CMK (cell line): ENCODE data around the gene SSNA1.

Experiments
- DNase-seq: peaks from one replicate; pipeline ENCODE4 v3.0.0-alpha.2; 2010; ENCODE audit warnings: low read depth

SSNA1 gene

GRCh38 chr9:137201205-137201868 is 12.9 kb downstream of the SSNA1 start:
- DNase-seq: no peak

- no peak for DNase-seq
Measured at GRCh38 chr9:137202966-137203365, 14.5 kb downstream of the SSNA1 start.

- DNase-seq: no peak
Measured at GRCh38 chr9:137204731-137205125, 16.3 kb downstream of the SSNA1 start.

GRCh38 chr9:137205126-137206069 is 16.9 kb downstream of the SSNA1 start, which contains the start of the genes NDOR1 and TMEM203:
Gene NDOR1 (plus strand): TSS chr9:137205700. CDS start chr9:137205778, 78 bp downstream.
Gene TMEM203 (minus strand): TSS chr9:137205648. CDS start chr9:137205414, 234 bp downstream.
- peak; percentile 66 for DNase-seq

GRCh38 chr9:137206602-137207001 is 18.1 kb downstream of the SSNA1 start:
- no peak for DNase-seq

- DNase-seq: no peak
Measured at GRCh38 chr9:137211532-137211931, 23.1 kb downstream of the SSNA1 start.

- DNase-seq: no peak
Measured at GRCh38 chr9:137212520-137212919, 24.0 kb downstream of the SSNA1 start.

- DNase-seq: no peak
Measured at GRCh38 chr9:137213160-137214060, 24.9 kb downstream of the SSNA1 start.

GRCh38 chr9:137214620-137215019 is 26.1 kb downstream of the SSNA1 start:
- no peak for DNase-seq

GRCh38 chr9:137215196-137215986 is 26.9 kb downstream of the SSNA1 start:
- no peak for DNase-seq

GRCh38 chr9:137216188-137216965 is 27.9 kb downstream of the SSNA1 start:
- no peak for DNase-seq

GRCh38 chr9:137217276-137218211 is 29.1 kb downstream of the SSNA1 start:
- no peak for DNase-seq

- no peak for DNase-seq
Measured at GRCh38 chr9:137218212-137218753, 29.8 kb downstream of the SSNA1 start.

- no peak for DNase-seq
Measured at GRCh38 chr9:137218754-137219271, 30.3 kb downstream of the SSNA1 start.

- no peak for DNase-seq
Measured at GRCh38 chr9:137219757-137220316, 31.4 kb downstream of the SSNA1 start.

- DNase-seq: no peak
Measured at GRCh38 chr9:137220317-137221094, 32.0 kb downstream of the SSNA1 start.

GRCh38 chr9:137221095-137221505 is 32.6 kb downstream of the SSNA1 start:
- no peak for DNase-seq
